Testis (tissue), 3 donors: ENCODE data around the gene LYRM4. TPM values are rescaled to one million over a fixed set of nuclear protein-coding genes. Genes with fewer than 3 reads are reported as not detected.

Experiments
- DNase-seq: peaks from one replicate; pipeline ENCODE4 v3.0.0-alpha.2; 2019
- H3K27ac ChIP-seq, 2 donors: fragments of 200-600 bp; sonication (generic); one replicate each; pipeline ENCODE4 v1.5.1; 2019
- H3K27me3 ChIP-seq: fragments of 200-600 bp; sonication (generic); one replicate; pipeline ENCODE4 v1.5.1; 2019
- H3K36me3 ChIP-seq: fragments of 200-600 bp; sonication (generic); one replicate; pipeline ENCODE4 v1.5.1; 2017; ENCODE audit warnings: low read depth; ENCODE audit errors: missing control alignments
- H3K4me1 ChIP-seq: fragments of 200-600 bp; sonication (generic); one replicate; pipeline ENCODE4 v1.5.1; 2019
- H3K4me3 ChIP-seq, 2 donors: fragments of 200-600 bp; sonication (generic); one replicate each; pipeline ENCODE4 v1.5.1; 2017 to 2019
- H3K9me3 ChIP-seq: fragments of 200-600 bp; sonication (generic); one replicate; pipeline ENCODE4 v1.5.1; 2017
- CTCF ChIP-seq, 3 experiments: fragments of 450-650 bp in 2 of 3; fragments of 200-600 bp in 1 of 3; sonication (generic) in 1 of 3; IDR thresholded peaks; one replicate each; pipeline ENCODE4 v1.5.1; 2016 to 2019; ENCODE audit warnings: antibody characterized with exemption in 3 of 3, mild to moderate bottlenecking in 2 of 3, moderate library complexity in 1 of 3
- POLR2A ChIP-seq: fragments of 450-650 bp; IDR thresholded peaks from one replicate; pipeline ENCODE4 v1.6.1; 2017; ENCODE audit warnings: antibody characterized with exemption, mild to moderate bottlenecking, moderate library complexity
- WGBS, 2 donors: methylation state at CpG; one replicate each; pipeline ENCODE4 v1.1.5; 2018; 5-methylcytosine and 5-hydroxymethylcytosine counted together
- intact Hi-C: fragments of 100-400 bp; cut with DNase I; formaldehyde crosslinking; loops from one replicate; pipeline ENCODE4 v1.15.1; 2023; ENCODE audit warnings: low total_unique reads
- polyA plus RNA-seq: library from polyadenylated mRNA; stranded (reverse); fragments of 350-450 nt; fragmentation: Illumina TruSeq; extraction: RNeasy Lipid Tissue Mini Kit (QIAGEN cat#74804); gene quantifications from one replicate; pipeline ENCODE4 v1.2.3, GENCODE V29; 2014; ENCODE audit warnings: low read depth, low replicate concordance; ENCODE audit not compliant: insufficient read depth
- total RNA-seq, 2 donors: library from RNA; depleted of rRNA; stranded (reverse); fragments of >200 nt; gene quantifications; one replicate each; pipeline ENCODE4 v1.2.3, GENCODE V29; 2016

LYRM4 gene
- total and polyA plus RNA-seq, 3 donors from 2014 or later: 18.5 to 41.8 (median 23.0) TPM

DNA sequence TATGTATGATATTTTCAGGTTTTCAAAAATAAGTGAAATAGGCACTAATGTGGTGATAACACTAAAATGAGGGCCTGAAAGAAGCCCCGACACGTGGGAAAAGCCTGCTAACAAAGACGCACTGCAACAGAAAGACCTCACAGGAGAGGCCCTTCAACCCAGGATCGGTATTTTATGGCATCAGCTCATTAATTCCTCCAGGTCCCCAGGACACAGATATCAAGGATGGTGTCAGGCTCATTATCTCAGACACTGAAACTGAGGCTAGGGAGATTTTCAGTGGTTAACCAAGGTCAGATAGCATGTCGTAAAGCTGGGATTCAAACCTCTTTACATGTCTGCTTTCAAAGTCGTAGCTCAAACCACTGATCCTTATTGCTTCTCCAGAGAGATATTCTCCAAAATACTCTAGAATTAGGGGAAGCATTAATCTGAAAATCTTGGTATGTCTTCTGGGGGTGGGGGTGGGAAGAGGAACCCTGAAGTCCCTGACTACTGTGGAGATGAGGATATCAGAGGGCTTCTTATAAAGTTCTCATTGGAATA is 111.5 kb downstream of the LYRM4 start:
- 83 to 91% methylated on average over 6 of the region's 6 CpGs for WGBS, 2 donors
- Histone ChIP-seq H3K9me3 (no peaks in the 10 kb centered on the region), H3K36me3 (no peaks in the 10 kb centered on the region), H3K27me3 (no peaks in the 10 kb centered on the region), H3K4me1 (no peaks in the 10 kb centered on the region), H3K4me3 (no peak overlapping the region), H3K27ac (no peak overlapping the region)
- no peak for TF ChIP-seq CTCF (IDR thresholded peaks at IDR 0.05)
- no peak for TF ChIP-seq POLR2A
- intact Hi-C loops: no loop called here
- no peak for DNase-seq

GRCh38 chr6:5146398-5146797 is 114.4 kb downstream of the LYRM4 start:
- WGBS, 2 donors: 88 to 93% methylated on average over 4 of the region's 4 CpGs

DNA sequence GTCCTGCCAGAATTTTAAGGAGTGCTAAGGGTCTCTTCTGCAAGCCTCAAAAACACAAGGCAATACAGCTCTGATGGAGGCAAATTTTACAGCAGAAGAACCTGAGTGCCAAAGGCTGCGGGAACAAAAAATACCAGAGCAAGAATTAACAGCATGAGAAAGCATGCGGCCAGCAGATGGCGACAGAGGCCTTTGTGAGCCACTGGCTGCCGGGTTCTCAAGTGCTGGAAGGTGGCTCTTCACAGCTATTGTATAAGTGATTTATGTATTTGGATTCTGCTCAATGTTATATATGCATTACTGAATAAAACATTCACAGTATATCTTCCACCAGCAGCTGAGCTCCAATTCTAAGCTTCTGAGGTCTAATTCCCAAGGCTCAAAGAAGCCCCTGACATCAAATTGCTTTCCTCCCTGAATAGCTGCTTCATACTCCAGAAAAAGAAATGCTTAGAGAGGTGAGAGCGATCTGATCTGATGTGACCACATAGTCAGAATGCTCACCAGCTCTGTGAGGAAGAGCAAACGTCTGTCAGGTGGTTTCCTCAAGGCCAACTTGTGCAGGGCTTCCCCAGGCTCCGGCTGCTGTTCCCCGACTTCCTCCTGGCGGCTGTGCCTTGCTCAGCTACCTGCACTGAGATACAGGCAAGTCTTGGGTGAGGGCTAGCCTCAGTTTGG is 117.0 kb downstream of the LYRM4 start:
- 48 to 58% methylated on average over 9 of the region's 9 CpGs for WGBS, 2 donors
- Histone ChIP-seq H3K9me3 (no peaks in the 10 kb centered on the region), H3K27me3 (no peaks in the 10 kb centered on the region), H3K36me3 (no peaks in the 10 kb centered on the region), H3K27ac (no peak overlapping the region), H3K4me3 (no peak overlapping the region), H3K4me1 (no peaks in the 10 kb centered on the region)
- intact Hi-C loops: no loop called here
- TF ChIP-seq CTCF (IDR thresholded peaks at IDR 0.05): peak; percentile 66 to 85 (median 82)
- TF ChIP-seq POLR2A: no peak
- DNase-seq: peak; percentile 95

More at GRCh38 chr6:5146398-5146797, 114.4 kb downstream of the LYRM4 start:
- Histone ChIP-seq H3K27ac (no peak overlapping the region), H3K36me3 (no peaks in the 10 kb centered on the region), H3K9me3 (no peaks in the 10 kb centered on the region), H3K27me3 (no peaks in the 10 kb centered on the region), H3K4me1 (no peaks in the 10 kb centered on the region), H3K4me3 (no peak overlapping the region)
- intact Hi-C loops: no loop called here
- TF ChIP-seq CTCF (IDR thresholded peaks at IDR 0.05) (no peak), POLR2A (no peak)
- DNase-seq: no peak

DNA sequence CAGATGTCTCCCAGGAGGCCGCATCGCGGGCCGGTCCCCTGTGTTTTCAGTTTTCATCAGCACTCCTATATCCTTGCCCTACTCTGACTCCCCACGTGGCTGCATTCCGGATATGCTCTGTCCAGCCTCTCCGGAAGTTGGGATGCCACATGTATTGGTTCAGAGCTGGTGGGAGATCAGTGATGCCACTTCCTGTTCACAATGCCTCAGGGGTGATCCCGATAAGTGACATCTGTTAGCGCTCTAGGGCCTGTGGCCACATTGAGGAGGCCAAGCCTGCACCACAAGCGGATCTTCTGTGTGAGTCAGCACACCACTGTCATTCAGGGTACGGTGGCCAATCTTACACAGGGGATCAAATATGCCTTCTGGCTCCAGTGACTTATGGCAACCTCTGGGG is 117.8 kb downstream of the LYRM4 start:
- Histone ChIP-seq H3K27ac (no peak overlapping the region), H3K4me1 (no peaks in the 10 kb centered on the region), H3K9me3 (no peaks in the 10 kb centered on the region), H3K4me3 (no peak overlapping the region), H3K27me3 (no peaks in the 10 kb centered on the region), H3K36me3 (no peaks in the 10 kb centered on the region)
- no peak for TF ChIP-seq POLR2A
- no peak for TF ChIP-seq CTCF (IDR thresholded peaks at IDR 0.05)
- intact Hi-C loops: no loop called here
- DNase-seq: no peak
- WGBS, 2 donors: 90 to 94% methylated on average over 10 to 11 of the region's 11 CpGs

GRCh38 chr6:5142131-5142530 is 118.6 kb downstream of the LYRM4 start:
- no peak for TF ChIP-seq POLR2A
- TF ChIP-seq CTCF (IDR thresholded peaks at IDR 0.05): no peak
- whole genome bisulfite sequencing, 2 donors: 94 to 98% methylated on average over 4 of the region's 4 CpGs
- H3K9me3 ChIP-seq: no peaks in the 10 kb centered on the region

More at GRCh38 chr6:5142131-5142530, 118.6 kb downstream of the LYRM4 start:
- H3K36me3 ChIP-seq: no peaks in the 10 kb centered on the region
- DNase-seq: no peak
- H3K4me3 ChIP-seq: no peak overlapping the region
- no peaks in the 10 kb centered on the region for H3K4me1 ChIP-seq
- H3K27me3 ChIP-seq: no peaks in the 10 kb centered on the region
- intact Hi-C loops: no loop called here
- H3K27ac ChIP-seq: no peak overlapping the region
